Sigmoid colon (tissue), 4 donors: Measurements from ENCODE around the gene AFF2.

Source experiments
- CTCF ChIP-seq, 4 experiments: fragments of 450-650 bp in 3 of 4; fragments of 200-600 bp in 1 of 4; IDR thresholded peaks; one replicate each; pipeline ENCODE4 v1.5.1; 2016 to 2019; ENCODE audit warnings: antibody characterized with exemption in 4 of 4, mild to moderate bottlenecking in 3 of 4, moderate library complexity in 2 of 4
- EP300 ChIP-seq, 4 donors: sonication (generic); formaldehyde crosslinking; IDR thresholded peaks; one replicate each; pipeline ENCODE4 v1.6.1; 2017; ENCODE audit warnings: antibody characterized with exemption in 4 of 4

DNA sequence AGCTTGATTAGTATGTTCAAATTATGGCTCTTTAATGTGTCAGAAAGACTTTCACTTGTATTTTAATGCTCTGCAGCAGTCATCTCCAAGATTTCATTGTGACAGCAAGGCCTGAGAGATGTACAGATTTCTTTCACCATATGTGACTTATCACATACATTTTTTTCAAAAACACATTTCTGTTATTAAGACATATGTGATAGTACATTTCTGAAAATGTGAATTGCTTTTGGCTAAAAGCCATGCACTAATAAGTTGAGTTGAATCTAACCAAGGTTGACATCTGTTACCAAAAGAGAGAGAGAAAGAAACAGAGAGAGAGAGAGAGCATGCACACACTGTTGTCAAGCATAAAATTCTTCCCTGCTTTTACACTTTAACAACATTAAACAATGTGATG lies 409.3 kb downstream of the AFF2 start:
- TF ChIP-seq CTCF (IDR thresholded peaks at IDR 0.05) (no peak), EP300 (IDR thresholded peaks at IDR 0.05) (no peak)
